ENCODE data around the gene SLC35E2B.
"Not testable (repeated sequence)": the region's sequence is repeated elsewhere in the genome, so short reads cannot be mapped to it uniquely, and the experiment has no call there.

DNA sequence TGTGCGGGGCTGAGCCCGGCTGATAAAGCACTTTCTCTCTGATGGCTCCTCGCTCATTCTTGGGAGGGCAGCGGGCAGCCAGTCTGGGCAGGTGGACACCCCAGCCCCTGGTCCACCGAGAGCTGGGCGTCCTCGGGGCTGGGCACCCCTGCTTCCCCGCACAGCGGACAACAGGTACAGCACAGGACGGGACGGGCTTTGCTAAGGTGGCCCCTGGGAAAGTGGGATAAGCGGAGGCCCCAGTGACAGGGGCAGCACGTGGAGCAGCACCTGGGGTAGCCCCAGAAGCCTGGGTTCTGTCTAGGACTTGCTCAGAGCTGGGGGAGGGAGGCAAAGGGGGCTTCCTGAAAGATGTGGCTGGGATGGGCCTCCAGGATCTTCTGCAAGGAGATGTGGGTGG, 58.0 kb downstream of the SLC35E2B start:
- TF ChIP-seq, protein P1, sequence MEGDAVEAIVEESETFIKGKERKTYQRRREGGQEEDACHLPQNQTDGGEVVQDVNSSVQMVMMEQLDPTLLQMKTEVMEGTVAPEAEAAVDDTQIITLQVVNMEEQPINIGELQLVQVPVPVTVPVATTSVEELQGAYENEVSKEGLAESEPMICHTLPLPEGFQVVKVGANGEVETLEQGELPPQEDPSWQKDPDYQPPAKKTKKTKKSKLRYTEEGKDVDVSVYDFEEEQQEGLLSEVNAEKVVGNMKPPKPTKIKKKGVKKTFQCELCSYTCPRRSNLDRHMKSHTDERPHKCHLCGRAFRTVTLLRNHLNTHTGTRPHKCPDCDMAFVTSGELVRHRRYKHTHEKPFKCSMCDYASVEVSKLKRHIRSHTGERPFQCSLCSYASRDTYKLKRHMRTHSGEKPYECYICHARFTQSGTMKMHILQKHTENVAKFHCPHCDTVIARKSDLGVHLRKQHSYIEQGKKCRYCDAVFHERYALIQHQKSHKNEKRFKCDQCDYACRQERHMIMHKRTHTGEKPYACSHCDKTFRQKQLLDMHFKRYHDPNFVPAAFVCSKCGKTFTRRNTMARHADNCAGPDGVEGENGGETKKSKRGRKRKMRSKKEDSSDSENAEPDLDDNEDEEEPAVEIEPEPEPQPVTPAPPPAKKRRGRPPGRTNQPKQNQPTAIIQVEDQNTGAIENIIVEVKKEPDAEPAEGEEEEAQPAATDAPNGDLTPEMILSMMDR (IDR thresholded peaks at IDR 0.05; ENCODE audit: low read depth, low read length, missing input control) = not testable (repeated sequence)
- TF ChIP-seq, protein P2, sequence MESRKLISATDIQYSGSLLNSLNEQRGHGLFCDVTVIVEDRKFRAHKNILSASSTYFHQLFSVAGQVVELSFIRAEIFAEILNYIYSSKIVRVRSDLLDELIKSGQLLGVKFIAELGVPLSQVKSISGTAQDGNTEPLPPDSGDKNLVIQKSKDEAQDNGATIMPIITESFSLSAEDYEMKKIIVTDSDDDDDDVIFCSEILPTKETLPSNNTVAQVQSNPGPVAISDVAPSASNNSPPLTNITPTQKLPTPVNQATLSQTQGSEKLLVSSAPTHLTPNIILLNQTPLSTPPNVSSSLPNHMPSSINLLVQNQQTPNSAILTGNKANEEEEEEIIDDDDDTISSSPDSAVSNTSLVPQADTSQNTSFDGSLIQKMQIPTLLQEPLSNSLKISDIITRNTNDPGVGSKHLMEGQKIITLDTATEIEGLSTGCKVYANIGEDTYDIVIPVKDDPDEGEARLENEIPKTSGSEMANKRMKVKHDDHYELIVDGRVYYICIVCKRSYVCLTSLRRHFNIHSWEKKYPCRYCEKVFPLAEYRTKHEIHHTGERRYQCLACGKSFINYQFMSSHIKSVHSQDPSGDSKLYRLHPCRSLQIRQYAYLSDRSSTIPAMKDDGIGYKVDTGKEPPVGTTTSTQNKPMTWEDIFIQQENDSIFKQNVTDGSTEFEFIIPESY (IDR thresholded peaks at IDR 0.05) = not testable (repeated sequence)
- TF ChIP-seq RAD21 (IDR thresholded peaks at IDR 0.05); EGR1 (IDR thresholded peaks at IDR 0.05; ENCODE audit: low read depth in 2 of 2); RXRA (IDR thresholded peaks at IDR 0.05); TAF1 (conservative IDR thresholded peaks at IDR 0.05): not testable (repeated sequence)
- TF ChIP-seq, protein P3, sequence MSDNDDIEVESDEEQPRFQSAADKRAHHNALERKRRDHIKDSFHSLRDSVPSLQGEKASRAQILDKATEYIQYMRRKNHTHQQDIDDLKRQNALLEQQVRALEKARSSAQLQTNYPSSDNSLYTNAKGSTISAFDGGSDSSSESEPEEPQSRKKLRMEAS (IDR thresholded peaks at IDR 0.05) = not testable (repeated sequence)

Data from liver (tissue), 3 donors.